GM13976 (cell line): ENCODE data around the gene UNC119.

ENCODE experiments used
- DNase-seq: peaks from one replicate; pipeline ENCODE4 v3.0.0; 2012; ENCODE audit warnings: low spot score
- in situ Hi-C: fragments of 300-500 bp; cut with MboI; formaldehyde crosslinking; loops from one replicate; pipeline ENCODE4 v1.12.0; 2022; ENCODE audit warnings: low sequenced_read_pairs, mixed read lengths, inconsistent platforms; ENCODE audit not compliant: unreplicated experiment
- TF ChIP-seq, protein P1 (sequence below): IDR thresholded peaks from 2 replicates; pipeline ENCODE4 v1.5.1; 2012; ENCODE audit warnings: borderline replicate concordance, mild to moderate bottlenecking; ENCODE audit not compliant: insufficient read depth; ENCODE audit errors: extremely low read depth, missing control alignments, control extremely low read depth

UNC119 gene

DNA sequence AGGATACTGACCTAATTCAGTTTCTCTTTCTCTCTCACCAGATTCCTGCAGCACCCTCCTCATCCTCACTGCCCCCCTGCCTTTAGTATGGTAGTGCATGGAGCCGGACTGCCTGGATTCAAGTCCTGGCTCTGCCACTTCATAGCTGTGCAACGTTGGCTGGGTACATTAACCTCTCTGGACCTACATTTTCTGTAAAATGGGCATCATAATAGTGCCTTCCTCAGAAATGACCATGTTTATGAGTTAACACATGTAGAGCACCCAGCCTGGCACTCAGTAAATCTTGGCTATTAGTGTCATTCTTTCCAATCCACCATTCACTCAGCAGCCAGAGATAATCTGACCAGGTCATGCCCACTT, 7.3 kb downstream of the UNC119 start:
- no peak for DNase-seq
- in situ Hi-C loops, result loop anchor here (10.0 kb wide), 1 partner anchor 50 kb away; no protein-coding TSS in a partner anchor
- TF ChIP-seq, protein P1, sequence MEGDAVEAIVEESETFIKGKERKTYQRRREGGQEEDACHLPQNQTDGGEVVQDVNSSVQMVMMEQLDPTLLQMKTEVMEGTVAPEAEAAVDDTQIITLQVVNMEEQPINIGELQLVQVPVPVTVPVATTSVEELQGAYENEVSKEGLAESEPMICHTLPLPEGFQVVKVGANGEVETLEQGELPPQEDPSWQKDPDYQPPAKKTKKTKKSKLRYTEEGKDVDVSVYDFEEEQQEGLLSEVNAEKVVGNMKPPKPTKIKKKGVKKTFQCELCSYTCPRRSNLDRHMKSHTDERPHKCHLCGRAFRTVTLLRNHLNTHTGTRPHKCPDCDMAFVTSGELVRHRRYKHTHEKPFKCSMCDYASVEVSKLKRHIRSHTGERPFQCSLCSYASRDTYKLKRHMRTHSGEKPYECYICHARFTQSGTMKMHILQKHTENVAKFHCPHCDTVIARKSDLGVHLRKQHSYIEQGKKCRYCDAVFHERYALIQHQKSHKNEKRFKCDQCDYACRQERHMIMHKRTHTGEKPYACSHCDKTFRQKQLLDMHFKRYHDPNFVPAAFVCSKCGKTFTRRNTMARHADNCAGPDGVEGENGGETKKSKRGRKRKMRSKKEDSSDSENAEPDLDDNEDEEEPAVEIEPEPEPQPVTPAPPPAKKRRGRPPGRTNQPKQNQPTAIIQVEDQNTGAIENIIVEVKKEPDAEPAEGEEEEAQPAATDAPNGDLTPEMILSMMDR, result no peak

DNA sequence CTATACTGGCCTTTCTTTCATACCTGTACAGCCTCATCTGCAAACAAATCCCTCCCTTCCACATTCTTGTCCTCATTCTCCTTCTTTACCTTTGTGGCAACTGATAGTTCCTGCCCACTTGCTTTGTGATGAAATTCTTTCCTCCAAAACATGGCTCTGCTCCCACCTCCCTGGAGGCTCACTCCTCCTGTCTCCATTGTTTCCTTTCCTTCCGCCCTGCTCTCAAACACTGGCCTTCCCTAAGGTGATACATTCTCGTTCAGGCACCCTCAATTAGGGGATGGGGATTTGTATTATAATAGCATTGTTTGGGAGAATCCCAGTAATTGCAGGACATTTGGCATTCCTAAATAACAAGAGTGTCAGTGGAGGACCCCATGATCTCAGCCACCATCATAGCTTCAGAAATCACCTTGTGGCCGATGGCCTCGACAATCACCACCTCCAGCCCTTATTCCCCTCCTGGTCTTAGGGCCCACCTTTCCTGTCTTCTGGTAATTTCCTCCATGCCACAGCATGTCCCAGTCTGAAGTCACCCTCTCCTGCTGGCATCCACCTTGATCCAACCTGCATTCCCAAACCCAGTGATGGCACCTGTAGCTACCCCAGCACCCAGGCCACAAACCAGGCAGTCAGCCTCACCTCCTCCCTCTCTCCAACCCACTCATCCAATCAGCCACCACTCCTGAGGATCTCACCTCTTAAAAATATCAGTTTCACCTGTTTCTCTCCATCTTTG, 7.9 kb downstream of the UNC119 start:
- TF ChIP-seq, protein P1, result no peak
- in situ Hi-C loops, result loop anchor here (10.0 kb wide), 1 partner anchor 50 kb away; no protein-coding TSS in a partner anchor
- no peak for DNase-seq

GRCh38 chr17:28541439-28541838, 11.0 kb downstream of the UNC119 start:
- TF ChIP-seq, protein P1, result no peak
- DNase-seq, result no peak
- in situ Hi-C loops, result loop anchor here (10.0 kb wide), 1 partner anchor 47 kb away; no protein-coding TSS in a partner anchor

GRCh38 chr17:28540231-28540630, 12.2 kb downstream of the UNC119 start:
- no peak for DNase-seq
- in situ Hi-C loops, result loop anchor here (10.0 kb wide), 1 partner anchor 45 kb away; no protein-coding TSS in a partner anchor
- TF ChIP-seq, protein P1, result no peak

- no peak for DNase-seq
- TF ChIP-seq, protein P1, result no peak
- in situ Hi-C loops, result no loop called here
Measured at GRCh38 chr17:28538296-28538895, 14.0 kb downstream of the UNC119 start.

GRCh38 chr17:28537219-28537610, 15.2 kb downstream of the UNC119 start:
- TF ChIP-seq, protein P1, result no peak
- no peak for DNase-seq
- in situ Hi-C loops, result no loop called here
